Neuronal stem cell (in vitro differentiated cells): Measurements from ENCODE around the gene CPSF4.

Experiments
- DNase-seq: peaks from one replicate; pipeline ENCODE4 v3.0.0-alpha.2; 2013; ENCODE audit warnings: low spot score
- H2AFZ ChIP-seq: one replicate; pipeline ENCODE4 v1.6.1; 2013; ENCODE audit warnings: mild to moderate bottlenecking, low read length, inconsistent platforms
- H2AK5ac ChIP-seq: 2 replicates; pipeline ENCODE4 v1.6.1; 2013; ENCODE audit warnings: low read depth, mild to moderate bottlenecking, inconsistent platforms, low read length, moderate library complexity, mixed read lengths
- H2BK120ac ChIP-seq: 2 replicates; pipeline ENCODE4 v1.6.1; 2013; ENCODE audit warnings: low read depth, mild to moderate bottlenecking, inconsistent platforms, low read length, moderate library complexity, mixed read lengths
- H2BK12ac ChIP-seq: one replicate; pipeline ENCODE4 v1.6.1; 2013; ENCODE audit warnings: low read length, inconsistent platforms
- H2BK15ac ChIP-seq: 2 replicates; pipeline ENCODE4 v1.6.1; 2013; ENCODE audit warnings: mild to moderate bottlenecking, low read length, inconsistent platforms, mixed read lengths
- H2BK5ac ChIP-seq: one replicate; pipeline ENCODE4 v1.6.1; 2013; ENCODE audit warnings: inconsistent platforms, mild to moderate bottlenecking, low read length, moderate library complexity
- H3K14ac ChIP-seq: one replicate; pipeline ENCODE4 v1.6.1; 2013; ENCODE audit warnings: low read length, inconsistent platforms
- H3K18ac ChIP-seq: 2 replicates; pipeline ENCODE4 v1.6.1; 2013; ENCODE audit warnings: low read length, inconsistent platforms
- H3K23ac ChIP-seq: 2 replicates; pipeline ENCODE4 v1.6.1; 2013; ENCODE audit warnings: low read depth, mild to moderate bottlenecking, mixed read lengths, low read length, inconsistent platforms; ENCODE audit not compliant: poor library complexity
- H3K27ac ChIP-seq: replicated peaks from 3 replicates; pipeline ENCODE4 v1.5.1; 2013; ENCODE audit warnings: low read length, inconsistent platforms
- H3K27me3 ChIP-seq, 3 experiments: 2 replicates each; pipeline ENCODE4 v1.6.1; 2013; ENCODE audit warnings: low read length in 3 of 3, mild to moderate bottlenecking in 2 of 3, inconsistent platforms in 1 of 3, low read depth in 1 of 3, mixed read lengths in 1 of 3, moderate library complexity in 1 of 3; ENCODE audit not compliant: control insufficient read depth in 3 of 3, insufficient read depth in 3 of 3
- H3K36me3 ChIP-seq, 2 donors: replicated peaks in 1 of 2; 2 replicates each; pipeline ENCODE4 v1.6.1; 2013; ENCODE audit warnings: low read length in 2 of 2; ENCODE audit not compliant: control insufficient read depth in 2 of 2, insufficient read depth in 2 of 2
- H3K4ac ChIP-seq: 2 replicates; pipeline ENCODE4 v1.6.1; 2013; ENCODE audit warnings: inconsistent platforms, mild to moderate bottlenecking, low read length, moderate library complexity
- H3K4me1 ChIP-seq, 2 donors: 1 replicate in 1 of 2; 2 replicates in 1 of 2; pipeline ENCODE4 v1.6.1; 2013; ENCODE audit warnings: low read length in 2 of 2, low read depth in 1 of 2; ENCODE audit not compliant: control insufficient read depth in 2 of 2, insufficient read depth in 1 of 2
- H3K4me2 ChIP-seq: one replicate; pipeline ENCODE4 v1.6.1; 2013; ENCODE audit warnings: mild to moderate bottlenecking, low read length, inconsistent platforms; ENCODE audit not compliant: insufficient read depth, poor library complexity, severe bottlenecking
- H3K4me3 ChIP-seq, 2 donors: 2 replicates each; pipeline ENCODE4 v1.5.1; 2013; ENCODE audit warnings: low read length in 2 of 2, mild to moderate bottlenecking in 2 of 2, inconsistent platforms in 1 of 2, moderate library complexity in 1 of 2
- H3K79me1 ChIP-seq: one replicate; pipeline ENCODE4 v1.6.1; 2013; ENCODE audit warnings: low read depth, mild to moderate bottlenecking, inconsistent platforms, low read length, moderate library complexity
- H3K9ac ChIP-seq: one replicate; pipeline ENCODE4 v1.6.1; 2013; ENCODE audit warnings: mild to moderate bottlenecking, low read depth, low read length, inconsistent platforms; ENCODE audit not compliant: poor library complexity
- H3K9me3 ChIP-seq, 2 donors: replicated peaks in 1 of 2; 2 replicates each; pipeline versions ENCODE3 to v1.6.1; 2013; ENCODE audit warnings: low read length in 2 of 2, mild to moderate bottlenecking in 2 of 2, inconsistent platforms in 1 of 2, low read depth in 1 of 2, mixed read lengths in 1 of 2, moderate library complexity in 1 of 2; ENCODE audit not compliant: control insufficient read depth in 2 of 2, insufficient read depth in 1 of 2
- H4K8ac ChIP-seq: one replicate; pipeline ENCODE4 v1.6.1; 2013; ENCODE audit warnings: low read depth, mild to moderate bottlenecking, inconsistent platforms, low read length, moderate library complexity
- H4K91ac ChIP-seq: one replicate; pipeline ENCODE4 v1.6.1; 2013; ENCODE audit warnings: low read length, low read depth, mild to moderate bottlenecking, inconsistent platforms; ENCODE audit not compliant: poor library complexity
- WGBS, 2 donors: extraction: QIAGEN DNeasy Blood & Tissue Kit; methylation state at CpG; one replicate each; pipeline ENCODE4 v1.1.7; 2013; ENCODE audit warnings: missing lambda C conversion rate in 2 of 2, mixed read lengths in 1 of 2; ENCODE audit not compliant: insufficient read length in 2 of 2, insufficient replicate concordance in 1 of 2; ENCODE audit errors: extremely low coverage in 2 of 2; 5-methylcytosine and 5-hydroxymethylcytosine counted together

Gene CPSF4

GRCh38 chr7:99453105-99453504 lies 14.4 kb downstream of the CPSF4 start:
- Histone ChIP-seq H3K36me3 (peaks cover 84 to 99% of the 10 kb centered on the region in 2 donors), H4K91ac (no peak overlapping the region), H2AFZ (no peak overlapping the region)

GRCh38 chr7:99455874-99456273 lies 17.1 kb downstream of the CPSF4 start:
- peak overlapping the region; percentile 46 for H2BK5ac ChIP-seq
- H3K36me3 ChIP-seq = peaks cover 72 to 99% of the 10 kb centered on the region in 2 donors
- no peak overlapping the region for H3K18ac ChIP-seq
- no peaks in the 10 kb centered on the region for H3K27me3 ChIP-seq
- no peaks in the 10 kb centered on the region for H3K4me1 ChIP-seq
- H2AFZ ChIP-seq = no peak overlapping the region
- DNase-seq = no peak
- H3K4ac ChIP-seq = no peak overlapping the region
- WGBS, 2 donors = no CpG with 5 or more reads among the region's 9 CpGs
- no peak overlapping the region for H2BK15ac ChIP-seq
- H3K9ac ChIP-seq = no peak overlapping the region
- no peak overlapping the region for H3K4me3 ChIP-seq
- H3K9me3 ChIP-seq = peaks cover 0 to 5% of the 10 kb centered on the region in 2 donors
- no peak overlapping the region for H2BK12ac ChIP-seq
- H3K4me2 ChIP-seq = no peak overlapping the region
- peak overlapping the region; percentile 23 for H3K23ac ChIP-seq
- H2AK5ac ChIP-seq = no peak overlapping the region
- no peak overlapping the region for H2BK120ac ChIP-seq
- H3K14ac ChIP-seq = no peak overlapping the region
- peaks cover 13% of the 10 kb centered on the region for H3K79me1 ChIP-seq
- H4K91ac ChIP-seq = no peak overlapping the region
- no peak overlapping the region for H4K8ac ChIP-seq
- no peak overlapping the region for H3K27ac ChIP-seq

More at GRCh38 chr7:99453105-99453504, 14.4 kb downstream of the CPSF4 start:
- H3K4ac ChIP-seq = no peak overlapping the region
- H2AK5ac ChIP-seq = no peak overlapping the region
- no peaks in the 10 kb centered on the region for H3K9me3 ChIP-seq
- no peak overlapping the region for H3K4me3 ChIP-seq
- H4K8ac ChIP-seq = no peak overlapping the region
- H2BK5ac ChIP-seq = no peak overlapping the region
- peak overlapping the region; percentile 50 for H3K9ac ChIP-seq
- no peak for DNase-seq
- H3K23ac ChIP-seq = no peak overlapping the region
- no peak overlapping the region for H3K4me2 ChIP-seq
- H2BK15ac ChIP-seq = no peak overlapping the region
- no CpG with 5 or more reads among the region's 11 CpGs for WGBS, 2 donors
- no peaks in the 10 kb centered on the region for H3K27me3 ChIP-seq
- no peak overlapping the region for H3K14ac ChIP-seq
- H3K79me1 ChIP-seq = peaks cover 10% of the 10 kb centered on the region
- no peak overlapping the region for H2BK12ac ChIP-seq
- no peak overlapping the region for H3K18ac ChIP-seq
- no peak overlapping the region for H2BK120ac ChIP-seq
- no peaks in the 10 kb centered on the region for H3K4me1 ChIP-seq
- no peak overlapping the region for H3K27ac ChIP-seq

- no peak overlapping the region for H3K4ac ChIP-seq
- H3K9ac ChIP-seq = no peak overlapping the region
- peaks cover 13% of the 10 kb centered on the region for H3K79me1 ChIP-seq
- no peak overlapping the region for H2BK15ac ChIP-seq
- H2AK5ac ChIP-seq = no peak overlapping the region
- H3K23ac ChIP-seq = no peak overlapping the region
- no peak for DNase-seq
- H3K27me3 ChIP-seq = no peaks in the 10 kb centered on the region
- H3K4me1 ChIP-seq = no peaks in the 10 kb centered on the region
- no peak overlapping the region for H4K8ac ChIP-seq
- no peak overlapping the region for H3K4me3 ChIP-seq
- no CpG with 5 or more reads among the region's 13 CpGs for WGBS, 2 donors
- H3K4me2 ChIP-seq = no peak overlapping the region
- no peak overlapping the region for H3K18ac ChIP-seq
- H3K36me3 ChIP-seq = peaks cover 70 to 98% of the 10 kb centered on the region in 2 donors
- H2BK120ac ChIP-seq = no peak overlapping the region
- no peak overlapping the region for H2AFZ ChIP-seq
- no peak overlapping the region for H3K27ac ChIP-seq
- no peak overlapping the region for H2BK12ac ChIP-seq
- H4K91ac ChIP-seq = no peak overlapping the region
- peak overlapping the region; percentile 46 for H2BK5ac ChIP-seq
- no peak overlapping the region for H3K14ac ChIP-seq
- peaks cover 0 to 5% of the 10 kb centered on the region in 2 donors for H3K9me3 ChIP-seq
These were observed 17.5 kb downstream of the CPSF4 start for GRCh38 chr7:99456288-99456687.

- Histone ChIP-seq H3K79me1 (peaks cover 13% of the 10 kb centered on the region), H3K9ac (no peak overlapping the region), H3K18ac (no peak overlapping the region), H3K9me3 (peaks cover 0 to 5% of the 10 kb centered on the region in 2 donors), H2AK5ac (no peak overlapping the region), H4K91ac (no peak overlapping the region), H3K27ac (no peak overlapping the region), H3K36me3 (peaks cover 63 to 90% of the 10 kb centered on the region in 2 donors), H3K23ac (no peak overlapping the region), H3K4me2 (no peak overlapping the region), H3K27me3 (no peaks in the 10 kb centered on the region), H3K4me1 (no peaks in the 10 kb centered on the region), H4K8ac (no peak overlapping the region), H2BK120ac (no peak overlapping the region), H2AFZ (no peak overlapping the region), H3K4me3 (no peak overlapping the region), H3K14ac (no peak overlapping the region), H2BK12ac (no peak overlapping the region), H2BK15ac (no peak overlapping the region), H2BK5ac (no peak overlapping the region), H3K4ac (no peak overlapping the region)
- DNase-seq = no peak
- no CpG with 5 or more reads among the region's 6 CpGs for WGBS, 2 donors
These were observed 18.4 kb downstream of the CPSF4 start for GRCh38 chr7:99457050-99457649.
